ENCODE results near the gene ST14. TPM values are rescaled to one million over a fixed set of nuclear protein-coding genes. Genes with fewer than 3 reads are reported as not detected.

The ST14 gene
- polyA plus RNA-seq, 1 of the 3 experiments (the other 2 are of a cell fraction): not detected

- H3K9ac ChIP-seq: no peak overlapping the region
- DNase-seq: no peak
- H3K9me3 ChIP-seq: no peaks in the 10 kb centered on the region
- ChIA-PET POLR2A (no interaction called here), CTCF (no interaction called here)
- H2AFZ ChIP-seq (ENCODE audit: low read depth): no peak overlapping the region
- H3K79me2 ChIP-seq (ENCODE audit: insufficient read depth): no peaks in the 10 kb centered on the region
- H3K4me2 ChIP-seq: no peak overlapping the region
- H3K9me2 ChIP-seq: no peaks in the 10 kb centered on the region
- TF ChIP-seq RAD21 (IDR thresholded peaks at IDR 0.05; ENCODE audit: low read length): no peak
- no peak for TF ChIP-seq POLR2AphosphoS5 (IDR thresholded peaks at IDR 0.05; ENCODE audit: low read depth, low read length)
- TF ChIP-seq REST (IDR thresholded peaks at IDR 0.05; ENCODE audit: low read depth, low read length): no peak
- no peak for TF ChIP-seq EP300 (IDR thresholded peaks at IDR 0.05; ENCODE audit: borderline replicate concordance in 1 of 2, low read depth in 1 of 2, low read length in 1 of 2)
- no peak for TF ChIP-seq TEAD4 (IDR thresholded peaks at IDR 0.05; ENCODE audit: borderline replicate concordance, insufficient read depth)
- no peak for TF ChIP-seq GABPA (IDR thresholded peaks at IDR 0.05; ENCODE audit: low read depth)
- TF ChIP-seq USF1 (IDR thresholded peaks at IDR 0.05; ENCODE audit: borderline replicate concordance, low read depth): no peak
- TF ChIP-seq, protein P1, sequence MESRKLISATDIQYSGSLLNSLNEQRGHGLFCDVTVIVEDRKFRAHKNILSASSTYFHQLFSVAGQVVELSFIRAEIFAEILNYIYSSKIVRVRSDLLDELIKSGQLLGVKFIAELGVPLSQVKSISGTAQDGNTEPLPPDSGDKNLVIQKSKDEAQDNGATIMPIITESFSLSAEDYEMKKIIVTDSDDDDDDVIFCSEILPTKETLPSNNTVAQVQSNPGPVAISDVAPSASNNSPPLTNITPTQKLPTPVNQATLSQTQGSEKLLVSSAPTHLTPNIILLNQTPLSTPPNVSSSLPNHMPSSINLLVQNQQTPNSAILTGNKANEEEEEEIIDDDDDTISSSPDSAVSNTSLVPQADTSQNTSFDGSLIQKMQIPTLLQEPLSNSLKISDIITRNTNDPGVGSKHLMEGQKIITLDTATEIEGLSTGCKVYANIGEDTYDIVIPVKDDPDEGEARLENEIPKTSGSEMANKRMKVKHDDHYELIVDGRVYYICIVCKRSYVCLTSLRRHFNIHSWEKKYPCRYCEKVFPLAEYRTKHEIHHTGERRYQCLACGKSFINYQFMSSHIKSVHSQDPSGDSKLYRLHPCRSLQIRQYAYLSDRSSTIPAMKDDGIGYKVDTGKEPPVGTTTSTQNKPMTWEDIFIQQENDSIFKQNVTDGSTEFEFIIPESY (IDR thresholded peaks at IDR 0.05; ENCODE audit: borderline replicate concordance, low read depth): no peak
- no peak for TF ChIP-seq NFIC (IDR thresholded peaks at IDR 0.05; ENCODE audit: borderline replicate concordance)
- TF ChIP-seq, protein P2, sequence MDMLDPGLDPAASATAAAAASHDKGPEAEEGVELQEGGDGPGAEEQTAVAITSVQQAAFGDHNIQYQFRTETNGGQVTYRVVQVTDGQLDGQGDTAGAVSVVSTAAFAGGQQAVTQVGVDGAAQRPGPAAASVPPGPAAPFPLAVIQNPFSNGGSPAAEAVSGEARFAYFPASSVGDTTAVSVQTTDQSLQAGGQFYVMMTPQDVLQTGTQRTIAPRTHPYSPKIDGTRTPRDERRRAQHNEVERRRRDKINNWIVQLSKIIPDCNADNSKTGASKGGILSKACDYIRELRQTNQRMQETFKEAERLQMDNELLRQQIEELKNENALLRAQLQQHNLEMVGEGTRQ (IDR thresholded peaks at IDR 0.05; ENCODE audit: borderline replicate concordance, low read depth, low read length): no peak
- TF ChIP-seq YY1 (IDR thresholded peaks at IDR 0.05; ENCODE audit: low read depth): no peak
- TF ChIP-seq SIN3A (IDR thresholded peaks at IDR 0.05; ENCODE audit: borderline replicate concordance, low read depth, low read length): no peak
- TF ChIP-seq RCOR1 (IDR thresholded peaks at IDR 0.05; ENCODE audit: low read length): no peak
- TF ChIP-seq ELF1 (IDR thresholded peaks at IDR 0.05): no peak
- no peak overlapping the region for H3K4me3 ChIP-seq (ENCODE audit: low read depth in 2 of 2, low read length in 1 of 2)
- no peaks in the 10 kb centered on the region; a peak in 2 of 4 replicates for H3K4me1 ChIP-seq (ENCODE audit: control insufficient read depth in 1 of 2, insufficient read depth in 2 of 2, low read depth in 1 of 2, low read length in 1 of 2)
- no peaks in the 10 kb centered on the region for H3F3A ChIP-seq (replicated peaks; ENCODE audit: insufficient read depth)
- no peak overlapping the region for H3K27ac ChIP-seq (ENCODE audit: low read depth in 2 of 2, low read length in 1 of 2)
- no peaks in the 10 kb centered on the region for H4K20me1 ChIP-seq (ENCODE audit: insufficient read depth)
- peaks cover 28 to 43% of the 10 kb centered on the region in 2 experiments for H3K36me3 ChIP-seq (replicated peaks in 1 of 2; ENCODE audit: control insufficient read depth in 1 of 2, insufficient read depth in 2 of 2, low read length in 1 of 2)
- H3K27me3 ChIP-seq (ENCODE audit: insufficient read depth): no peaks in the 10 kb centered on the region
Observed at GRCh38 chr11:130234315-130234714, 74.7 kb downstream of the ST14 start.

Measured in SK-N-SH (cell line).